HG03097 (cell line): ENCODE measurements around the gene TTI1.

Source experiments
- ATAC-seq: cut with Tn5 transposase; IDR thresholded peaks from one replicate; pipeline ENCODE4 v1.9.1; 2021; ENCODE audit not compliant: unreplicated experiment, low FRiP score

Gene TTI1

DNA sequence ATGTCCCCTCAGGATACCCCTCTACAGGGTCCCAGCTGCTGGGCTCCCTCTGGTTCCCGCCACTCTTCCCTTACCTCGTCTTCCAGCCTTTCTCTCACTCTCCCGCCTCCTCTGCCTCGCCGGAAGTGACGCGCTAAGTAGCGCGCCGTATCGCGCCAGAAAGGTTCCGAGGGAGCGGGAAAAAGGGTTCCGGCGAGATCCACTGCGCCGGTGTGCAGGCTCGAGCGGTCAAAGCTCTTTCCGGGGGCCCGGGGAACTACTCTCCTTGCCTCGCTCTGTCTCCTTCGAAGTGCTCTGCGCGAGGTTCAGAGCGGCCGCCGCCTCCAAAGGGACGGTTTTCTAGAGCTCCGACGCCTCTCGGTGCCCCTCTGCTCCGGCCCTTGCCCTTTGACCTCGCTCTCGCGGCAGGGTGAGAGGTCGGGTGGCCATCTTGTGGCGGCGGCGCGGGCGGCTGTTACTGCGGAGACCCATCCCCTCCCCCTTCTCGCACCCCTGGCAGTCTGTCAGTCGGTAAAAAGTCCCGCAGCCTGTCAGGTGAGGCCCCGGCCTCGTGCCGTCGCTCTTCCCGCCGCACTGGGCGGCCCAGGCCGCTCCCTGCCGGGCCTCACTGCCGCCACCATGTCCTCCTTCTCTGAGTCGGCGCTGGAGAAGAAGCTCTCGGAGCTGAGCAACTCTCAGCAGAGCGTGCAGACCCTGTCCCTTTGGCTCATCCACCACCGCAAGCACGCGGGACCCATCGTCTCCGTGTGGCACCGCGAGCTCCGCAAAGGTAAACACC lies at the start of gene TTI1, which contains the start of gene RPRD1B:
Gene TTI1 (minus strand): TSS at position 127 of the 778 bp plus-strand sequence. CDS start 19,640 bp downstream, outside the sequence.
Gene RPRD1B (plus strand): TSS at position 417 of the 778 bp plus-strand sequence. CDS start 202 bp downstream, at position 619.
- ATAC-seq = peak; percentile 68

DNA sequence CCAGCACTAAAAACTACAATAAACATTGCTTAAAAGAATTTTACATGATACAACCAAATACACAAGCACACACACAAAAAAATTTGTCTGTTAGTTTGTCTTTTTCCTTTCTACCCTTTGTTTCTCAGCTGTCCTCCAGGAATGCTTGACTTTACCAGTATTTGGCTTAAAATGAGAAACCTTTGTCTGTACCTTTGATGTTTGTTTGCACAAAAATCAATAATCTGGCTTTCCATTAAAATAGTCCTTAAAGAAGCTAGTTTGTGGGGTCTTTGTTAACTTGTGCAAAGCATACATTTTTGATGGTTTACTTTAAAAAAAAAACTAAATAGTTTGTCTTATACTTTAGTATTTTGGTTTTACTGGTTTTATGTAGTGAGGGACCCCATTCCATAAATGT lies 49.6 kb upstream of the TTI1 start:
- no peak for ATAC-seq

DNA sequence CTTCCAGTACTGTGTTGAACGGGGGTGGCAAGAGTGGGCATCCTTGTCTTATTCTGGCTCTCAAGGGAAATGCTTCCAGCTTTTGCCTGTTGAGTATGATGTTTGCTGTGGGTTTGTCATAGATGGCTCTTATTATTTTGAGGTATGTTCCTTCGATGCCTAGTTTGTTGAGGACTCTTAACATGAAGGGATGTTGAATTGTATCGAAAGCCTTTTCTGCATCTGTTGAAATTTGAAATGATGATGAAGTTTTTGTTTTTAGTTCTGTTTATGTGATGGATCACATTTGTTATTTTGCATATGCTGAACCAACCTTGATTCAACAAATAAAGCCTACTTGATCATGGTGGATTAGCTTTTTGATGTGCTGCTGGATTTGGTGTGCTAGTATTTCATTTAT lies 48.3 kb upstream of the TTI1 start:
- ATAC-seq = no peak

DNA sequence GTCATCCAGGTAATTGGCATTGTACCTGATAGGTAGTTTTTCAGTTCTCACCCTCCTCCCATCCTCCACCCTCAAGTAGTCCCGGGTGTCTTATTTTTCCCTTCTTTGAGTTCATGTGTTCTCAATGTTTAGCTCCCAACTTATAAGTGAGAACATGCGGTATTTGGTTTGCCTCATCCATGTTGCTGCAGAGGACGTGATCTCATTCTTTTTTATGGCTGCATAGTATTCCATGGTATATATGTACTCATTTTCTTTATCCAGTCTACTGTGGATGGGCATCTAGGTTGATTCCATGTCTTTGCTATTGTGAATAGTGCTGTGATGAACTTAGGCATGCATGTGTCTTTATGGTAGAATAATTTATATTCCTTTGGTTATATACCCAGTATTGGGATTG lies 46.1 kb upstream of the TTI1 start:
- ATAC-seq = no peak

DNA sequence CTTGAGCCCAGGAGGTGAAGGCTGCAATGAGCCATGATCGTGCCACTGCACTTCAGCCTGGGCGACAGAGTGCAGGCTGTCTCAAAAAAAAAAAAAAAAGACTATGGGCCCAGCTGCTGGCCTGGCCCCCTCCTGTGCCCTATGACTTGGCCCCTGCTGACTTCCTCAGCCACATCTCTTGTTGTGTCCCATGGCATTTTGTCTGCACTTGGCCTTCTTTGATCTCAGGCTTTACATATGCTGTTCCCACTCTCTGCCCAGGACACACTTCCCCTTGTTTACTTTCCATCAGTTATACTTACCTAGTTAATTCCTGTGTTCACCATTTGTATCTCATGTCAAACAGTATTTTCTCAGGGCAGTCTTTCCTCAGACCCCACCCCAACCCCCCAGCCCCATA lies 44.8 kb upstream of the TTI1 start:
- ATAC-seq = no peak

DNA sequence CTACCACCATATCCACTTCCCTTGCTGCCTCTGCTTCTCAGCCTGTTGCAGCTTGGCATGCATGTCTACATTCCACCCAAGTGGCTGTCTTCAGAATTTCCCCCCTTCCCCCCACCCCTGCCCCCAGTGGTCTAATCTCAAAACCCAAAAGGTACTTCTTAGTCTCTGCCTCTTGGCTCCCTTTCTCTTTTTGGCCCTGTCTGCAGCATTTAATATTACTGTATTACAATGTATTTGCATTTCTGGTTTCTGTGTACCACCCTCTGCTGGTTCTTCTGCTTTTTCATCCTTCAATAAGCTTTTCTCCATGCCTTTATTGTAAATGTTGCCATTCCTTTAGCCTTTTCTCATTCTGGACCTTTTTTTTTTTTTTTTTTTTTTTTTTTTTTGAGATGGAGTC lies 43.3 kb upstream of the TTI1 start:
- no peak for ATAC-seq

DNA sequence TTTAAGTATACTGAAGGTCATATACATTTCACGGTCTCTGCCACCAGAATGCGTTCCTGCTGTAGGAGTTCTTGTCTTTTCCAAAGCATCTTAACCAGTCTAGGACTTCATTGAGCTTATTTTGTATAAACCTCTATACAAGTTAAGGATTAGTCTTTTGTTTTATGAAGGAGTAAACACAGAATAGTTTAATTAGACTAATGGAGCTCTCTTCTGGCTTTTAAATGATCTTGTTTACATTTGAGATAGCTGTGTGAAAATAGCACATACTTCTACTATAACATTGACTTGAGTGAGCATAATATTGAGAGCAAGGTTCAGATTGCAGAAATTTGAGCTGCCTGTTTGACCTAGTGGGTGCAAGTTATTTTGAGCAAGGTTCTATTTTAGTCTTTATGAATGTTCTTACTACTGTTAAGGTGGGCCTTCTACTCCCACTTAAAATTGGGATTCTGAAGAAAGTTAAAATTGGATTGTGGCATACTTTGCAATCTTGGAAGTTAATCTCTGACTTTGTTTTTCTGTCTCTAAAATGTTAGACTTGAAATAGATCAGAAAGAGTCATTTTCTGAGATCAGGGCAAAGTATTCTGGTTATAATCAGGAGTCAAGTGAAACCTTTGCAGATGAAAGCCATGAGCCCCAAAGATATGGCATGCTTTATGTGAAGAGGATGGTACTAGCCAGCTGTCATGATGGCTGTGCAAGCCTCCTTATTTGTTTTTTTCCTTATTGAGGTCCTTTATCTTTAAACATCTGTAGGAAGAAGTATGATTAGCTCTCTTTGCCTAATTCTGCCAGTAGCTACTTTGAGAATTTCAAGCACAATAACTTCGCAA lies 42.1 kb upstream of the TTI1 start:
- no peak for ATAC-seq

DNA sequence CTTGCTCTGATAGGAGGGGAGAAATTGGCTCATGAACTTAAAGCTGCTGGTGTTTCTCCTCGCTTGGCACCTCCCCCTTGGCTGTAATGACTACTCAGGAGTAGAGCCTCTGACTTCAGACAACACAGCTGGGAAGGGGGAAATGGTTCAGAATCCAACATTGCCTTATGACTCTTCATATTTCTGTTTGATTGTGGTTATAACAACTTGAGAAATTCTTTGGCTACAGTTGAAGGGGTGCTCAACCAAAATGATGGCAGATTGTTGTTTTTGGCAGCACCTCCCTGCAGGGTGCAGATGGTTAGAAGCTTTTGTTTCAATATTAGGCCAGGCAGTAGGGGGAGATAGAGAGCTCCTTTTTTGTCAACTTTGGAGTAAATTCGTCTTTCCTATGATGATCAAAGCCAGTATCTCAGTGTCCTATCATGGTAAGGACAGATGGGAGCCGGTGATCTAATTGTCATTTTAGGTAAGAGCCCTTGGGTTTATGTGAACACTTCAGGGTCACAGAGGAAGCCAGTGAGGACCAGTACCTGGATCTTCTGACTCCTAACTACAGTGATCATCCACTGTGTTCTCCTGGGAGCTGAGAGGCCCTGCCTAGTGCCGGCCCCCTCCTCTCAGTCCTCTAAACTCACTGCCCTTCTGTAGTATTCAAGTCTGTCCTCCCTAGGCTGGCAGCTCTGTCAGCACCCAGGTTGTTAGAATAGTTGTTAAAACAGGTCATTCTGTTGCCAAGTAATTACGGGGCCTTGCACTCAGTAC lies 40.2 kb upstream of the TTI1 start:
- ATAC-seq = no peak

DNA sequence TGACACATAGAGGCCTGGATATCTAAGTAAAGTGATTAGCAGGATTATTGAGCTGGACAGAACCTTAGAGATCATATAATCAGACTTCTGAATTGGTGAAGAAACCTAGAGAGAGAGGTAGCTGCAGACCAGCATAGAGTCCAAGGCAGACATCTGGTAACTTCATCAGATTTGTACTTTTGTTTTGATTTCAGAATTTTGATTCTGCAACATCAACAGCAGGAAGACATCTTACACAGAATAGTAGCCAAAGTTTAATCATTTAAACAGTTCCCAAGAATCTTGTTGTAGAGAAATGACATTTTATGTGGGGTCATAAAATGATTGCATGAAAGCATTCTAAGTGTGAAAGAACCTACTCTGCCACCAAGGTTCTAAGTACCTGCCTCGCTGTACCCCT lies 39.6 kb upstream of the TTI1 start:
- ATAC-seq = no peak

DNA sequence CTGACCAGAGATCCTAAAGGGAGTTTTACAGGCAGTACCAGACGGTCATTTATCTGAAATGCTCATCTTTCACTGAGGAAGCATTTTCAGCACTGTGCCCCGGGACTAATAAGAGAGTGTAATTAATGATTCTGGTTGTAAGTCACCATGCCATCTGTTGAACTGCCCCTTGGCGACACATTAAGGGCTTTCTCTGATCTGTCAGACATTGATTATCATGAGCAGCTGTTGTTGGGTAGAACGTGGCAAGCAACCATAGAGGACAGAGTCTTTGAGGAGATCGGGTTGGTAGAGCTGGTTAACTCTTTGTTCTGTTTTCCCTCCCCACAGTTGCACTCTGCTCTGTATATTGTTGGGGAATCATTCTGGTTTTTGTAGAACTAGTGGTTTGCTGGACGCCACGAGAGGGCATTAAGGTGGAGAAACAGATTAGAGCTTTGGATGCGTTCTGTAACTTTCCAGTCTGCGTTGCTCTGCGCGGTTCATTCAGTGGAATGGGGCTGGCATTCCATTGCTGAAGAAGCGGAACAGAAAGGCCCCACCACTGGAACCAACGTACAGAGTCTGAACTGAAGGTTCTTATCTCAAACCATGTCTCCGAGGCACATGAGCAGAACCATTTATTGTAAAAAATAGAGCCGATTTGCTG lies 34.6 kb upstream of the TTI1 start:
- no peak for ATAC-seq

DNA sequence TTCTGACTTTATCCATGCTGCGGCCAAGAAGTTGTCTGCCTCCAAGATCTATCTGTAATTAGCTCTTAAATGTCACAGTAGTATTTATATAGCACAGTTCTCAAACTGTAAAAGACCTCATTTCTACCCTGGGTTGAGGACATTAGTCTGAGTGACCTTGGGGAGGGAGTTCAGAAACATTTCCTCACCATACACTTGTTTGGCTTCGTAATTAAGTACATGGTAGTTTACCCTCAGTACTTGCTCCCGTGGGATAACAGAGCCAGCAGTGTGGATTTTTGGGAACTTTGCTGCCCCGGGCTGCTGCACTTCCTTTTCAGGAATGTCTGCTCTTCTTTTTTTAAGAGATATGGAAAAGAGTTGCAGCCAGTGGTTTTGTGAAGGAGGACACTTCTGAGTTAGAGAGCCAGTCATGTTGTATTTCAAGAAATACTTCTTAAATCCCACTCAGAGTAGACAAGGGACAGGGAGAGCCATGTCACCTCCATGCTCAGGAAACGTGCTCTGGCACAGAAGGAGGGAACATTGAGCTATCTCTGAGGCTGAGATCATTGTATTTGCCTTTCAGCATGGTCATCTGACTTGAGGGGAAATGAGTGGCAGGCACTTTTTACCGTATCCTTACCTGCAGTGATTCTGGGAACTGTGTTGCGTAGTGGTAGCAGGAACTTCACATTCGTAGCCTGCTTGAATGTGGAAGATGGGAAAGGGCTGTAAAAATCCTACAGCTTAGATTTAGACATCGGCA lies 33.9 kb upstream of the TTI1 start:
- no peak for ATAC-seq

DNA sequence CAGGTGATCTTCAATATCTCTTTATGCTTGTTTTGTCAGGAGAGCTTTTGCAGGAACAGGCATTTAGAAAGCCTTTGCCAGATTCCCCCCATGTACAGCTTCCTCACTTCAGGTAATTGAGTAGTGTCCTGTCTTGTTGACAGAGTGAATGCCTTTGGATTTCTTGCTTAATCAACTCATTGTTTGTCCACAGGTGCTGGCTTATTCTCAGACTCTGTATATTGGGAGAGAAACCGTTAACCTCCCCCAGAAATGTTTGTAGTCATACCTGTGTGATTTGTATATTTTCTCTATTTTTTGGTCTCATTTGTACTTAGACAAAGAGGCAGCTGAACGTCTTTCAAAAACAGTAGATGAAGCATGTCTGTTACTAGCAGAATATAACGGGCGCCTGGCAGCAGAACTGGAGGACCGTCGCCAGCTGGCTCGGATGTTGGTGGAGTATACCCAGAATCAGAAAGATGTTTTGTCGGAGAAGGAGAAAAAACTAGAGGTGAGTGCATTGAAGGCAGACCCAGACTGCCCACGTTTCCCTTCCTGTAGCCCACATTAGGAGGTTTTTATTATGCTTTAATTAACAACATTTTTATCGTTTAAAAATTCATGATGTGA lies 32.6 kb upstream of the TTI1 start:
- no peak for ATAC-seq

DNA sequence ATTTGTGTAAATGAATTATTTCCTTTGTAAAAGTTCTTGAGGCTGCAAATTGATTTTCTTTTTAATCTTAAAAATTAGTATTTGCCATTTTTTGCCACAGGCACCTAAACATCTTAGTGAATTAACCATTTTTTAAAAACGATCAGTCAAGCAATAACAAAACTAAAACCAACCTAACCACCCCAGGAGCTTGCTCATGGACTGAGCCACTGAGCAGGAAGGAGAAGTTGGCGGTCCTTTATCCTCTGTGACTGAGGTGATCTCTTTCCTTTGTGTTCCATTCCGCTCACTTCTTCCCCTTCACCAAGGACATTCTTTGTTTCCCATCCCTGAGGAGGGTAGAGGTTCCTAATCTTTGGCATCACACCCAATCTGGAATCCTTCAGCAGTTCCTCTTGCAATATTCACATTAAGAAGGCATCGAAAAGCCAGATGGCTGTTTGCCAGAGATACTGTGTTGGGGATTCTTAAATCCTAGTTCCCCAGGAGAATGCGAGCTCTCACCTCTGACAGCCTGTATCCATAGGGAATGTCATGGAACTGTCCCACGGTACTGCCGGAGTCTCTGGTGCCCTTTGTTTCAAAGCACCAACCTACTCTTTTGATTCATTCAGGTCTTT lies 30.8 kb upstream of the TTI1 start:
- ATAC-seq = no peak

DNA sequence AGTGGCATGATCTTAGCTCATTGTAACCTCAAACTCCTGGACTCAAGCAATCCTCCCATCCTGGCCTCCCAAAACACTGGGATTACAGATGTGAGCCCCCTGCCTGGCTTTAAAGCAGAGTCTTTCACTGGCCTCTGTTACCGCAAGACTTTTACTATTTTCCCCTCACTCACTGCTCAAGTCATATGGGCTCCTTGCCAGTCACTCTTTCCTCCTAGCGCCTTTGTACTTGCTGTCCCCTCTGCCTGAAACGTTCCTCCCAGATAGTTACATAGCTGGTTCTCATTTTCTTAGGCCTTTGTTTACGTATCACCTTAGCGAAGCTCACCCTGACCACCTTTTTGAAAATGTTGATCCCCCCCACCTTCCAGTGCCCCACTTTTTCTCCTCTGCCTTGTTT lies 29.6 kb upstream of the TTI1 start:
- no peak for ATAC-seq

DNA sequence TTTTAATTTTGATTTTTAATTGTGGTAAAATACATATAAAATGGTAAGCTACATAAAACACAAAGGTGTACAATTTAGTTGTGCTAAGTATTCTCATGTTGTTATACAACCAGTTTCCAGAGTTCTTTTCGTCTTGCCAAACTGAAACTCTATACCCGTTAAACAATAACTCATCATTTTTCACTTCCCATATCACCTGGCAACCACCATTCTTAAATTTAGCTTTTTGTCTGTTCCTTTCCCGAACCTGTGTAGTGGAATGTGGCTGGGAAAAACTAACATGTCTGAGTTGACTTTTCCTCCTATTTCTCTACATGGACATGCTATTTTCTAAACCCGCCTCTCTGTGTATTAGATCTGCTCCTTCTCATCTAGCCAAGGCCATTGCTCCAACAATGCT lies 27.9 kb upstream of the TTI1 start:
- no peak for ATAC-seq

DNA sequence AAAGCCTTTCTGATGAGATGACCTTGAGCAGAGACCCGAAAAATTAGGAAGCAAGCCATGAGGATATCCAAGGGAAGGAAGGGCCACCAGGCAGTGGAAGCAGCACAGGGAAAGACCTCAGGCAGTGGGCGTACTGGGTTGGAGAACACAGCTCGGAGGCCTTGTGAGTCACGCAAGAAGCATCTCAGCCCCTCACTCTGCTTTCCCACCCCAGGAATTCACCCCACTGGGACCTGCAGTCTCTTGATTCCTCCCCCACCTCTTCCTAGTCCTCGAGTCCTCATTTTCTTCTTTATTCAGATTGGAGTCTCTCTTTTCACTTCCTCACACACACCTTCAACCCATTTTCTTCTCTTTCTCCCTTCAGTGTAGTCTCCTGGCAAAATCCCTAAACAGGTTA lies 27.3 kb upstream of the TTI1 start:
- no peak for ATAC-seq

DNA sequence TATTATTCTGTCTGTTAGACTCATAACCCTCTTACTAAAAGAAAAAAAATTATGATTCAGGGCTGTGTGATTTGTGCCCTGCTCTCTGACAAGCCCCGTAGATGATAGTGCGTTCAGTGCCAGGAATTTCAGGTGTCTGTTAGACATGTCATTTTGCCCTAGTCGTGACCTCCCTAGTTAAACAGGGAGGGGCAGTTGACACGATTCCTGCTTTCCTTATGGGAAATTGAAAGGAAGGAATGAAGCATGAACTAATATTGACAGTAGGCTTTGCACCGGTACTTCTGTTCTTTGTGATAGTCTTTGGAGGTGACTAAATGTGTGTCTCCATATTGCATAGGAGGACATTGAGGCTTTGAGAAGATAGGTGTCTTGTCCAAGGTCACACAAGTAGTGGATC lies 26.6 kb upstream of the TTI1 start:
- ATAC-seq = no peak

DNA sequence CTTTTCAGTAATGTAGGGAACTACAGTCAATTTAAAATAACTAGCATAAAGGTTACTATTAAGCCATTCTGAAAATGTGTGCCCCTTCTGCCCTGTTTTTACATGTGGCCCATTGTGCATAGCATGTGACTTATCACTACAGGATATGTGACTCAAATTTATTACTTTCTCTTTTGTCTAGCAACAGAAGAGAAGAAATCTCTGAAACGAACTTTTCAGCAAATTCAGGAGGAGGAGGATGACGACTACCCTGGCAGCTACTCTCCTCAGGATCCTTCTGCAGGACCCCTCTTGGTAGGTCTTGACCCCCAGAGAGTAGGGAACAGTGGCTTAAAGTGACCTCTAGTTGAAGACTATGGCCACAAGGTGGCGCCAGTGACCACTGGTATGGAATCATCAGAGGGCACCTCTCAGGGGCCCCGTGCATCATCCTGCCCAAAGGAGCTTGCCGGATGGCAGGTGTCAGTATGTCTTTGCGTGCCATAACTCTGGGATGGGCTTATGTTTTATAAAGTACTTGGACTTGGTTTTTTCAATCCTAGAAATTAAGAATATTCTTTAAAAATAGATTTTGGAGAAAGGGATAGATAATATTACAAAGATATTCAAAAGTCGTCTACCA lies 24.2 kb upstream of the TTI1 start:
- no peak for ATAC-seq

DNA sequence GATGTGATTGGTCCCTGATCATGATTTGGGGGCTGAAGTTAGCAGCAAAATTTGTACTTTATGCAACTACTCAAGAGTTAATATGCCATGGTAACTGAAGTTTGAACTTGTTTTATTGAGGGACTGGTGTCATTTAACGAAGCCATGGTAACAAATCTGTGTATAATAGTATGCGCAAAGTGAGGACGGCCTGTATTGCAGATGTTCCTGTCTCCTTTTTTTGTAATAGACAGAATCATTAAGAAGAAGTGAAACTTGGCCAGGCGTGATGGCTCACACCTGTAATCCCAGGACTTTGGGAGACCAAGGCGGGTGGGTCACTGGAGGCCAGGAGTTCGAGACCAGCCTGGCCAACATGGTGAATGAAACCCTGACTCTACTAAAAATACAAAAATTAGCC lies 22.6 kb upstream of the TTI1 start:
- ATAC-seq = no peak
